B cell (primary cell): Measurements from ENCODE around the gene PIK3C2G. TPM values are rescaled to one million over a fixed set of nuclear protein-coding genes. Genes with fewer than 3 reads are reported as not detected.

ENCODE experiments used
- ATAC-seq: fragments of 200-7000 bp; cut with Tn5 transposase; one replicate; pipeline ENCODE4 v1.10.0; 2021; ENCODE audit warnings: low read depth, mild to moderate bottlenecking, moderate number of reproducible peaks, moderate library complexity
- CTCF ChIA-PET: fragments of 350-600 bp; sonication (Branson Sonifier 250); formaldehyde crosslinking; loops from one replicate; lab custom pipeline; 2021; ENCODE audit warnings: antibody characterized with exemption, inconsistent platforms; lab: Charles Lee
- POLR2A ChIA-PET: fragments of 350-600 bp; sonication (Branson Sonifier 250); formaldehyde crosslinking; loops from one replicate; lab custom pipeline; 2021; ENCODE audit warnings: antibody characterized with exemption; lab: Charles Lee
- DNase-seq: peaks from one replicate; pipeline ENCODE4 v3.0.0; 2013
- H2AFZ ChIP-seq: 2 replicates; pipeline ENCODE4 v1.6.1; 2012; ENCODE audit warnings: mild to moderate bottlenecking, low read depth, low read length; ENCODE audit not compliant: insufficient read depth, poor library complexity, severe bottlenecking
- H3K27ac ChIP-seq, 2 donors: 1 replicate in 1 of 2; 2 replicates in 1 of 2; pipeline ENCODE4 v1.5.1; 2012 to 2013; ENCODE audit warnings: low read length in 2 of 2, mild to moderate bottlenecking in 2 of 2, moderate library complexity in 1 of 2
- H3K27me3 ChIP-seq, 4 experiments: fragments of 200-600 bp in 1 of 4; sonication (generic) in 1 of 4; replicated peaks in 1 of 4; 1 replicate in 2 of 4; 2 replicates in 2 of 4; pipeline versions ENCODE4 v1.6.1 to v1.7.0; 2013 to 2016; ENCODE audit warnings: low read length in 3 of 4, mild to moderate bottlenecking in 2 of 4, mixed read lengths in 1 of 4, moderate library complexity in 1 of 4; ENCODE audit not compliant: insufficient read depth in 4 of 4, control insufficient read depth in 3 of 4; ENCODE audit errors: control extremely low read depth in 1 of 4
- H3K36me3 ChIP-seq, 2 experiments: replicated peaks in 1 of 2; 1 replicate in 1 of 2; 2 replicates in 1 of 2; pipeline versions ENCODE4 v1.6.1 to v1.7.1; 2013; ENCODE audit warnings: low read length in 1 of 2; ENCODE audit not compliant: insufficient read depth in 2 of 2, control insufficient read depth in 1 of 2; ENCODE audit errors: control extremely low read depth in 1 of 2, extremely low read depth in 1 of 2
- H3K4me1 ChIP-seq, 2 donors: fragments of 200-600 bp in 1 of 2; sonication (generic) in 1 of 2; 1 replicate in 1 of 2; 2 replicates in 1 of 2; pipeline versions ENCODE4 v1.5.1 to v1.6.1; 2013 to 2017; ENCODE audit warnings: low read length in 2 of 2; ENCODE audit not compliant: control insufficient read depth in 2 of 2, insufficient read depth in 2 of 2
- H3K4me2 ChIP-seq: replicated peaks from 2 replicates; pipeline ENCODE3; 2012; ENCODE audit warnings: mild to moderate bottlenecking, low read depth, low read length; ENCODE audit not compliant: poor library complexity, severe bottlenecking
- H3K4me3 ChIP-seq, 5 experiments: fragments of 200-600 bp in 1 of 5; sonication (generic) in 1 of 5; 1 replicate in 3 of 5; 2 replicates in 2 of 5; pipeline versions ENCODE4 v1.5.1 to v1.7.0; 2011 to 2016; ENCODE audit warnings: low read length in 4 of 5, mild to moderate bottlenecking in 4 of 5, low read depth in 2 of 5, control low read depth in 1 of 5, moderate library complexity in 1 of 5; ENCODE audit not compliant: insufficient read depth in 1 of 5; ENCODE audit errors: control extremely low read depth in 1 of 5, extremely low read depth in 1 of 5
- H3K79me2 ChIP-seq: fragments of 200-600 bp; sonication (generic); one replicate; pipeline ENCODE4 v1.6.0; 2016; ENCODE audit warnings: low read length; ENCODE audit not compliant: control insufficient read depth, insufficient read depth
- H3K9ac ChIP-seq: fragments of 200-600 bp; sonication (generic); 2 replicates; pipeline ENCODE4 v1.6.1; 2017; ENCODE audit warnings: mild to moderate bottlenecking, low read length, moderate library complexity
- H3K9me3 ChIP-seq, 3 donors: one replicate each; pipeline versions ENCODE4 v1.6.1 to v1.7.1; 2013; ENCODE audit warnings: low read length in 2 of 3; ENCODE audit not compliant: control insufficient read depth in 2 of 3, insufficient read depth in 1 of 3; ENCODE audit errors: control extremely low read depth in 1 of 3
- H4K20me1 ChIP-seq: 2 replicates; pipeline ENCODE4 v1.6.0; 2012; ENCODE audit warnings: mild to moderate bottlenecking, low read length; ENCODE audit not compliant: insufficient read depth, control insufficient read depth, poor library complexity, severe bottlenecking
- H3K27ac Mint-ChIP-seq: one replicate; pipeline ENCODE4 v1.8.0; 2021; ENCODE audit warnings: mixed read lengths
- H3K27me3 Mint-ChIP-seq: one replicate; pipeline ENCODE4 v1.8.0; 2021; ENCODE audit warnings: mixed read lengths
- H3K4me1 Mint-ChIP-seq: one replicate; pipeline ENCODE4 v1.8.0; 2021; ENCODE audit warnings: mixed read lengths
- H3K4me3 Mint-ChIP-seq: one replicate; pipeline ENCODE4 v1.8.0; 2021; ENCODE audit warnings: mixed read lengths
- H3K9me3 Mint-ChIP-seq: one replicate; pipeline ENCODE4 v1.8.0; 2022; ENCODE audit warnings: mixed read lengths; ENCODE audit not compliant: insufficient read depth
- EZH2 ChIP-seq: IDR thresholded peaks from 2 replicates; pipeline ENCODE4 v1.6.1; 2012; ENCODE audit warnings: borderline replicate concordance, low read depth, mild to moderate bottlenecking, moderate library complexity, low read length; ENCODE audit not compliant: insufficient read depth, poor library complexity, severe bottlenecking
- WGBS: methylation state at CpG from one replicate; pipeline ENCODE4 v1.1.5; 2013; ENCODE audit warnings: missing lambda C conversion rate; ENCODE audit not compliant: insufficient coverage; 5-methylcytosine and 5-hydroxymethylcytosine counted together
- intact Hi-C: fragments of 100-400 bp; cut with micrococcal nuclease; formaldehyde crosslinking; loops from one replicate; pipeline ENCODE4 v1.10.0; 2022
- polyA plus RNA-seq: library from polyadenylated mRNA; depleted of rRNA; stranded (reverse); fragments of >200 nt; gene quantifications from 2 replicates; pipeline ENCODE4 v1.2.3, GENCODE V29; 2012
- total RNA-seq, 2 donors: library from RNA; stranded (reverse); fragments of 120-200 nt in 1 of 2; gene quantifications; 1 replicate in 1 of 2; 2 replicates in 1 of 2; pipeline versions ENCODE4 v1.2.3 to v1.2.4, GENCODE V29; 2013 to 2022
- TF ChIP-seq, protein P1 (sequence below): fragments of 200-600 bp; IDR thresholded peaks from one replicate; pipeline ENCODE4 v1.8.0; 2022; ENCODE audit warnings: antibody characterized with exemption, mild to moderate bottlenecking

Gene PIK3C2G
- total and polyA plus RNA-seq, 2 donors (not counting 1 experiment from before 2014, with no cell fraction given): not detected

GRCh38 chr12:18676141-18676540, 414.8 kb downstream of the PIK3C2G start:
- Histone ChIP-seq H3K79me2 (no peaks in the 10 kb centered on the region), H3K9ac (no peak overlapping the region), H3K4me1 (no peaks in the 10 kb centered on the region), H3K4me2 (no peak overlapping the region), H3K27me3 (no peaks in the 10 kb centered on the region), H3K27ac (no peak overlapping the region), H2AFZ (no peak overlapping the region), H4K20me1 (no peaks in the 10 kb centered on the region), H3K4me3 (no peak overlapping the region), H3K36me3 (no peaks in the 10 kb centered on the region), H3K9me3 (no peaks in the 10 kb centered on the region)
- POLR2A ChIA-PET: no interaction called here
- H3K27me3 Mint-ChIP-seq: no peaks in the 10 kb centered on the region
- DNase-seq (no peak), ATAC-seq (no peak)
- H3K4me3 Mint-ChIP-seq: no peak overlapping the region
- intact Hi-C loops: no loop called here
- no peak overlapping the region for H3K27ac Mint-ChIP-seq
- CTCF ChIA-PET: no interaction called here
- TF ChIP-seq, protein P1, sequence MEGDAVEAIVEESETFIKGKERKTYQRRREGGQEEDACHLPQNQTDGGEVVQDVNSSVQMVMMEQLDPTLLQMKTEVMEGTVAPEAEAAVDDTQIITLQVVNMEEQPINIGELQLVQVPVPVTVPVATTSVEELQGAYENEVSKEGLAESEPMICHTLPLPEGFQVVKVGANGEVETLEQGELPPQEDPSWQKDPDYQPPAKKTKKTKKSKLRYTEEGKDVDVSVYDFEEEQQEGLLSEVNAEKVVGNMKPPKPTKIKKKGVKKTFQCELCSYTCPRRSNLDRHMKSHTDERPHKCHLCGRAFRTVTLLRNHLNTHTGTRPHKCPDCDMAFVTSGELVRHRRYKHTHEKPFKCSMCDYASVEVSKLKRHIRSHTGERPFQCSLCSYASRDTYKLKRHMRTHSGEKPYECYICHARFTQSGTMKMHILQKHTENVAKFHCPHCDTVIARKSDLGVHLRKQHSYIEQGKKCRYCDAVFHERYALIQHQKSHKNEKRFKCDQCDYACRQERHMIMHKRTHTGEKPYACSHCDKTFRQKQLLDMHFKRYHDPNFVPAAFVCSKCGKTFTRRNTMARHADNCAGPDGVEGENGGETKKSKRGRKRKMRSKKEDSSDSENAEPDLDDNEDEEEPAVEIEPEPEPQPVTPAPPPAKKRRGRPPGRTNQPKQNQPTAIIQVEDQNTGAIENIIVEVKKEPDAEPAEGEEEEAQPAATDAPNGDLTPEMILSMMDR: no peak
- no peaks in the 10 kb centered on the region for H3K4me1 Mint-ChIP-seq
- peaks cover 5% of the 10 kb centered on the region for H3K9me3 Mint-ChIP-seq

- Histone ChIP-seq H3K36me3 (no peaks in the 10 kb centered on the region), H3K79me2 (no peaks in the 10 kb centered on the region), H3K4me1 (no peaks in the 10 kb centered on the region), H2AFZ (no peak overlapping the region), H3K27ac (no peak overlapping the region), H3K9me3 (no peaks in the 10 kb centered on the region), H4K20me1 (no peaks in the 10 kb centered on the region), H3K4me2 (no peak overlapping the region), H3K9ac (no peak overlapping the region), H3K27me3 (no peaks in the 10 kb centered on the region), H3K4me3 (no peak overlapping the region)
- ChIA-PET POLR2A (no interaction called here), CTCF (no interaction called here)
- H3K4me1 Mint-ChIP-seq: no peaks in the 10 kb centered on the region
- ATAC-seq: no peak
- intact Hi-C loops: no loop called here
- 92% methylated on average over 5 of the region's 5 CpGs for WGBS
- H3K27ac Mint-ChIP-seq: no peak overlapping the region
- DNase-seq: no peak
- peaks cover 5% of the 10 kb centered on the region for H3K9me3 Mint-ChIP-seq
- H3K4me3 Mint-ChIP-seq: no peak overlapping the region
- TF ChIP-seq, protein P1: no peak
- no peak for TF ChIP-seq EZH2
- H3K27me3 Mint-ChIP-seq: no peaks in the 10 kb centered on the region
These were observed 415.8 kb downstream of the PIK3C2G start for GRCh38 chr12:18676996-18677588.
